ENCODE data around the gene SORCS3.

SORCS3 gene

GRCh38 chr10:104908581-104908980 lies 267.5 kb downstream of the SORCS3 start:
- no peak for DNase-seq

- no peak for DNase-seq
These were observed 269.6 kb downstream of the SORCS3 start for GRCh38 chr10:104910712-104911111.

DNA sequence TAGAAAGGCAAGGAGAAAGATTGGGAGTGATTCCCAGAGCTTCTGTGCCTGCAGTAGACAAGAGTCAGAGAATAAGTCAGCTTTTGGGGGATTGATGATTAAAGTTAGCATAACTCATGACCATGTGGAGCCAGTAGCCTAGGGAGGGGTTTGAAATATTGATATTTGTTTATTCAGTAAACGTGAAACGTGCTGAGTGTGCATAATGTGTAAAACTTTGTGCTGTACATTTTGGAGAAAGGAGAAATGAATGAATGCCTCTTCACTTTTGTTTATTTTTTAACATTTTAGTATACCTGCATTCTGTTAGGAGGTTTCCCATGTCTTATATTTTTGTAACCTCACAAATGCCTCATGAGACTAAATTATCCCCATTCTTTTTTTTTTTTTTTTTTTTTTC lies 272.3 kb downstream of the SORCS3 start:
- DNase-seq: no peak

- DNase-seq: no peak
These were observed 279.4 kb downstream of the SORCS3 start for GRCh38 chr10:104920476-104920875.

DNA sequence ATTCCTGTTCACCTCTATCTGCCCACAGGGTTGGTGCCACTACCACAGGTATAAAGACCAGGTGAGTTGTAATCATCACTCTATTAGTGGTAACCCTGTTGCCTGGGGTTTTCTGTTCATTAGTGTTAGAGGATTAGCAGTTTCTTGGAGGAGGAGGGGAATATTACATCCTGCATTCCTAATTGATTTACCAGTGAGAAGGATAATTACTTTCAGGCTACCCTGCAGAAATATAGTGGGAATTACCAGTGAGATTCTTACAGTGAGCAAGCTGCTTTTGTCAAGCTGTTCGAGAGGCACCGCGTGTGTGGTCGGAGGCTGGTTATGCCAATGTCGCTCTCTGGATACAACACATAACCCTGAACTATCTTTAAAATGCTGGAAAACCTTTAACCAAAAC lies 280.7 kb downstream of the SORCS3 start:
- no peak for DNase-seq

GRCh38 chr10:104922810-104923209 lies 281.7 kb downstream of the SORCS3 start:
- DNase-seq: no peak

GRCh38 chr10:104923501-104923900 lies 282.4 kb downstream of the SORCS3 start:
- no peak for DNase-seq

GRCh38 chr10:104924101-104924795 lies 283.2 kb downstream of the SORCS3 start:
- no peak for DNase-seq

DNA sequence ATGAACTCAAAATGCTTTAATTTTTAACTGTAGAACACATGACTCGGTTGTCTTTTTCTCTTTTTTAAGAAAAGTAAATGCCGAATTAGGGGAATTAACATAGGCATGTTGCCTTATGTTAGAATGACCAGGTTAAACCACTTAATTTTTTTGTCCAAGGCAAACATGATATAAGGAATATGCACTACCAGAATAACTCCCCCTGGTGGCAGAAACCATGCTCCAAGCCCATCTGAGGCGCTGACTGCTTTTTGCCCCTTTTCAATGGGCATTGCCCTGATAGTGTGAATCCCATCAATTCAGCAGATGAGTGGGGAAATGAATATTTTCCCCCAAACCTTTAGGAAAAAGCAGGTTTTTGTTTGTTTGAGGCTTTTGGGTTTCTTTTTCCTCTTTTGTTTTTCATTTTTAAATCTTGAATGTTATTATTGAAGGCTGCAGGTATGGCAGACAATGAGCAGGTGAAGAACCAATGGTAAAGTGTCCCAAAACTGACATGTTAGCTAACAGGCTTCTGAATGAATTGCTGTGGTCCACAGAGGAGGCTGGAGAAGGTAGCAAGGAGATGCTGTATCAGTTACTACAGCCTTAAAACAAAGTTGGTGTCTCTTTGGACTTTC lies 284.3 kb downstream of the SORCS3 start:
- peak in 11 of 51 donors; percentile 3 to 36 (median 12) for DNase-seq

DNA sequence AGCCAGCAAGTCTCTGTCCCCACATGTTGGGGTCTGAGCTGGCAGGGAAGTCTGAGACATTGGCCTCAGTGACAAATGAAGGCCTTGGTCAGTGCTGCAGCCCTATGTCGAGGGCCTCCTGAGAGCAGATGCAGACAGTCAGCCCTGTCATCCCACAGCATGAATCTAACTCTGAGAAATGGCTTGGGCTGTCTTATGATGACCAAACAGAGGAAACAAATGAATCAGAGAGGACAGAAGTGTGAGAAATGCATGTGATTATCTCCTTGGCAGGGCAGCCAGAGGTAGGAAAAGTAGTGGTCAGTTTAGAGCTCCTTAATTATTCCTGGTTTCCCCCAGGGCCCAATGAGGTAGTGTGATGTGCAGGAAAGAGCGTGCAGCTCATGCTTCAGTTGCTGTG lies 287.6 kb downstream of the SORCS3 start:
- DNase-seq: no peak

GRCh38 chr10:104931612-104932134 lies 290.6 kb downstream of the SORCS3 start:
- no peak for DNase-seq

DNA sequence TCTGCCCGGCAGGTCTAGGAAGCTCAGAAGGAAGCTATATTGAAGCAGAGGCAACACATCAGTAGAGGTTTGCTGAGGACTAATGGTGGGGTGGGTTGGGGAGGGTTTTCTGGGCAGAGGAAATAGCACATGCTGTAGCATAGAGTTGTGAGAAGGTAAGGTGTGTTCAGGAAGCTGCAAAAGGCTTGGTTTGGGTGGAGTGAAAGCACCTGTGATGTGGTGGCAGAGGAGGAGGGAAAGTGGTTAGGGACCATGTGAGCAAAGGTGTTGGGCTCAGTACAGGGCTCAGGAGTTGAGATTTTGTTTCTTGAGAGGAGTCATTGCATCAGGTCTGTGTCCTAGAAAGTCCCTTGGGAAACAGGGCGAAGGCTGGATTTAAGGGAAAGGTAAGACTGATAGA lies 294.6 kb downstream of the SORCS3 start:
- DNase-seq: no peak

GRCh38 chr10:104937567-104937966 lies 296.5 kb downstream of the SORCS3 start:
- DNase-seq: peak in 2 of 51 donors; percentile 5 to 13

DNA sequence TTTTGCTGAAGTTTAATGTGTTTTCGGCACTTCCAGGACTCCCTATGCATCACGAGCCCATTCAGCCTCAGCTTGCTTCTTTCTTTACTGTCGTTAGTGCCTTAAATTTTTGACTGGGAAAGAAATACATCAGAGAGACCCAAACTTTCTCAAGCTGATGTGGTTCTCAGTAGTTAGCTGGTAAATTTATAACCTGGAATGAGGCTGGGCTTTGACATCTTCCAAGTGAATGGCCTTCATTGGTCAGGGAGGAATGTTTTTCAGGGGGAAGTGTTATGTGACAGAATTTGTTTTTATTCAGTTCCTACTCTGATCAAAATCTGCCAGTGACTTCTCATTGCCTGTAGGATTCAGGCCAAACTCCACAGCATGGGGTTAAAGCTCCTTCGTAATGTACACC lies 296.9 kb downstream of the SORCS3 start:
- no peak for DNase-seq

- DNase-seq: no peak
These were observed 300.6 kb downstream of the SORCS3 start for GRCh38 chr10:104941662-104942061.

DNA sequence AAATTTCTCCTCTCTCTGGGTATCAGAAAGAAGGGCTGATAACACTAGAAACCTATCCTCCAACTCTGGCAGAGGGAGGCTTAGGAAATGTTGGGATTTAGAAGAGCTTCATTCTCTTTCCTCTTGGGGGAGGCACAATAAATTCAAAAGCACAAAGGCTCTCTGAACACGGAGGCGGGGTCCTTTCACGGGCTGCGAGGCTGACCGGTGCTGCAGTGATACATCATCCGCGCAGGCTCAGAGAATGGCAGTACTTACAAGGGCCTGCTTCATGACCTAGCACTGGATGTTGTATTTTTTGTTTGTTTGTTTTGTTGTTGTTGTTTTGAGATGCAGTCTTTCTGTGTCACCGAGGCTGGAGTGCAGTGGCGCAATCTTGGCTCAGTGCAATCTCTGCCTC lies 306.2 kb downstream of the SORCS3 start:
- no peak for DNase-seq

DNA sequence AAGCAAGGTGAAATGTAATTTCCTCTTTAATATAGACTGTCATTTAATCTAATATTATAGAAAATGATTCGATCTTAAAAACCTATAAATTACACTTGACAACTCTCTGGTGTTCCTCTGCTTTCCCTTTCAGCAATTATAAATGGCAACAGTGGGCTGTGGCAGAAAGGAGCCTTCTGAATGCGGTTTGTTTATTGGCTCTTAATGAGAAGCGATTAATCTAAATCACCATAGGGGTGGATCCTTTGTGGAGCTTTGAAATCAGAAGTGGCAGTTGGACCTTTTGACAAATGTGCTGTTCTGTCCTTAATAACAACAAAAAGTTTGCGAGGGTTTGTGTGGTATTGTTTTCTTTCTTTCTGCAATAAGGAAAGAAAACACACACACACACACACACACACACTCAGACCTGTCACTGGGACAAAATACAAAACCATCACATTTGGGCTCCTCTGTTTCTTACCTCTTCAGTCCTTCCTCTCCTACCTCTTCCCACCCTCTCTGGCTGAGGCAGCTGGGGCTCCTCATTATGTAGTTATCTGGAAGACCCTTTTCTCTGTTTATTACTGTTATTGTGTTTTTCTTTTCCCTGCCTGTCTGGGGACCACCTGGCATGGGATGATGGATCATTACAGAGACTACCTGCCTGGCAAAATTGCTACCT lies 316.2 kb downstream of the SORCS3 start:
- DNase-seq: no peak

DNA sequence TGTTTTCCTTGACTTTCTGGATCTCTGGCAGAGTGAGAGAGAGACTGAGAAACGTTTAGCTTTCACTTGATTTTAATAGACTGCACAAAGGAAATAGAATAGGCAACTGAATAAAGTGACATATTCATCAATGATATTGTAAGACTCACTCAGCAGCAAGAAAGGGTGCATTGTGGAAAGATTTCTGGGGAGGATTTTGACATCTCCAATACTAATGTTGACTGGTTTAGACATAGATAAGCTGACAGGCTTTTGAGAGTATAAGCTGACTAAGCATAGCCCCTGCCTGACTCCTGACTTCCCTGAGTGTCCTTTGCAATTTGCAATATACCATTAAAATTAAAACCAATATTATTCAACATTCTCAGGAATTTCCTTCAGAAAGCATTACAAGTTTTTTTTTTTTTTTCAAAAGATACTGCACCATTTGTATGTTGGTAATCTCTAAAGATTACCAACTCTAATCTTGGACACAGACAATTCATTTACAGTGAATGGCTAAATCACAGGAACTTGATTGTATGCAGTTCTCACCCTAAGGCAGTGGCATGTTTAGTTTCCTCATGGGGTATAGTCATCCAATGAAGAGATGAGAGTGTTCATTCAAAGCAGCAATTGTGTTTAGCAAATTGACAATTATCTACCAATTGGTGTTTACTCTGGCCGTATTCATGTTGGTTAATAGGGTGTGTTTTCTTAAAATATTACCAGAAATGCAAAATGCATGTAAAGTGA lies 325.6 kb downstream of the SORCS3 start:
- no peak for DNase-seq

DNA sequence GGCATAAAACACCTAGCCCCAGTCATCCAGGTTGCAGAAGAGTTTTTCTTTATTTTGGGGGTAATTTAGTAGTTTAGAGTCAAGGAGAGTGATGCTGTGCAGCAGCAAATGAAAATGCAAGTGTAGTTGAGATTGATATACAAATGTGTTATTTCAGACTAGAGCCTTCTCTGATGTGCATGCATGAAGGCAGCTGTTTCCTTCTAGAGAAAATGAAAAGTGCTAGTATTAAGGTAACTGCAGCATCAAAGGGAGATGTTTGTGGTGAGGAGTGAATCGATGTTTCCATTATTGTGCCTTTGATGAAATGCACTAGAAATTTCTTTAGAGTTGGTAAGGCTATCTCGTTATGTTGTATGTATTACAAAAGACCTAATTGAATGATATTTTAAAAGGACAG lies 339.3 kb downstream of the SORCS3 start:
- peak in 1 of 51 donors; percentile 0 for DNase-seq

- no peak for DNase-seq
These were observed 340.9 kb downstream of the SORCS3 start for GRCh38 chr10:104981995-104982394.

GRCh38 chr10:104988686-104989085 lies 347.6 kb downstream of the SORCS3 start:
- no peak for DNase-seq

DNA sequence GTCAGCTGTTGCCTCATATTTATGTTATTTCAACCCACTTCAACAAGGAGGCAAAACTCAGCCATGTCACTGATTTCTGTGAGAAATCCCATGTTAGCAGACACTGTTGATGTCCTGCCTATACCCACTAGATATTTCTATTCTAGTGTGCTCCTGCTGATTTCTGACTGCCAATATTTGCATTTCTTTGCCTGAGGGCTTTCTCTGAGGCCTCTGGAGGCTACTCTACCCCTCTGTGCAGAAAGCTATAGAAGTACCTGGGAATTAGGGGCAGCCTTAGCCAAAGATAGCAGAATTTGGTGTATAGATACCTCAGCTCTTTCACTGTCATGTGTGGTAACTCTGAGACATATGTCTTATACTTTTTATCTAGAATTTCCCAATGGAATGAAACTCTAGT lies 348.8 kb downstream of the SORCS3 start:
- no peak for DNase-seq

Data from hypothalamus (tissue), 51 donors.